Endothelial cell (in vitro differentiated cells): ENCODE results near the gene MGAT5. TPM values are rescaled to one million over a fixed set of nuclear protein-coding genes. Genes with fewer than 3 reads are reported as not detected.
A peak's percentile ranks its signal among the peaks of the same experiment; 100 is the strongest.
"Not testable (repeated sequence)": the region's sequence is repeated elsewhere in the genome, so short reads cannot be mapped to it uniquely, and the experiment has no call there.

Experiments used
- DNase-seq: peaks from one replicate; pipeline ENCODE4 v3.0.0; 2021; ENCODE audit warnings: low spot score
- H3K27ac Mint-ChIP-seq: one replicate; pipeline ENCODE4 v1.8.0; 2021; ENCODE audit warnings: mixed read lengths, inconsistent platforms; ENCODE audit not compliant: unreplicated experiment
- H3K27me3 Mint-ChIP-seq: one replicate; pipeline ENCODE4 v1.8.0; 2021; ENCODE audit warnings: mild to moderate bottlenecking, moderate library complexity, mixed read lengths, inconsistent platforms; ENCODE audit not compliant: unreplicated experiment
- H3K36me3 Mint-ChIP-seq: one replicate; pipeline ENCODE4 v1.8.0; 2021; ENCODE audit warnings: mild to moderate bottlenecking, low read depth, mixed read lengths, inconsistent platforms; ENCODE audit not compliant: unreplicated experiment
- H3K4me1 Mint-ChIP-seq: one replicate; pipeline ENCODE4 v1.8.0; 2021; ENCODE audit warnings: mild to moderate bottlenecking, mixed read lengths, inconsistent platforms; ENCODE audit not compliant: unreplicated experiment
- H3K4me3 Mint-ChIP-seq: one replicate; pipeline ENCODE4 v1.8.0; 2021; ENCODE audit warnings: mild to moderate bottlenecking, mixed read lengths, inconsistent platforms; ENCODE audit not compliant: unreplicated experiment
- H3K9me3 Mint-ChIP-seq: one replicate; pipeline ENCODE4 v1.8.0; 2021; ENCODE audit warnings: mixed read lengths, inconsistent platforms; ENCODE audit not compliant: unreplicated experiment
- CTCF ChIP-seq: fragments of 200-600 bp; sonication (generic); IDR thresholded peaks from one replicate; pipeline ENCODE4 v1.5.0; 2021; ENCODE audit warnings: antibody characterized with exemption; ENCODE audit not compliant: unreplicated experiment
- total RNA-seq: library from RNA; stranded (reverse); fragmentation: NEBNext Ultra II Directional; extraction: Animal tissue kit (Norgen Biotek cat#: 25700); gene quantifications from one replicate; pipeline ENCODE4 v1.2.1, GENCODE V29; 2021; ENCODE audit not compliant: unreplicated experiment

Gene MGAT5
- total RNA-seq, 1 donor from 2014 or later = 124 TPM

GRCh38 chr2:134469516-134470115 lies 215.7 kb downstream of the MGAT5 start:
- Mint-ChIP-seq H3K4me1 (peaks cover 2% of the 10 kb centered on the region), H3K27ac (no peak overlapping the region), H3K27me3 (peaks cover 8% of the 10 kb centered on the region), H3K4me3 (no peak overlapping the region), H3K9me3 (no peaks in the 10 kb centered on the region), H3K36me3 (peaks cover 28% of the 10 kb centered on the region)
- TF ChIP-seq CTCF = no peak
- DNase-seq = no peak

- H3K4me3 Mint-ChIP-seq = no peak overlapping the region
- no peak for DNase-seq
- peaks cover 8% of the 10 kb centered on the region for H3K27me3 Mint-ChIP-seq
- no peak for TF ChIP-seq CTCF
- H3K27ac Mint-ChIP-seq = no peak overlapping the region
- H3K4me1 Mint-ChIP-seq = peaks cover 2% of the 10 kb centered on the region
- peaks cover 25% of the 10 kb centered on the region for H3K36me3 Mint-ChIP-seq
- no peaks in the 10 kb centered on the region for H3K9me3 Mint-ChIP-seq
Measured at GRCh38 chr2:134470561-134471168, 216.8 kb downstream of the MGAT5 start.

GRCh38 chr2:134476982-134477381 lies 223.1 kb downstream of the MGAT5 start:
- not testable (repeated sequence) for H3K4me3 Mint-ChIP-seq, DNase-seq, H3K27me3 Mint-ChIP-seq, H3K4me1 Mint-ChIP-seq, H3K9me3 Mint-ChIP-seq
- peak overlapping the region; percentile 15 for H3K27ac Mint-ChIP-seq
- peaks cover 30% of the 10 kb centered on the region for H3K36me3 Mint-ChIP-seq

- Mint-ChIP-seq H3K4me3 (peak overlapping the region; percentile 77), H3K9me3 (no peaks in the 10 kb centered on the region), H3K27me3 (peaks cover 8% of the 10 kb centered on the region), H3K4me1 (no peaks in the 10 kb centered on the region), H3K36me3 (peaks cover 20% of the 10 kb centered on the region), H3K27ac (no peak overlapping the region)
- no peak for DNase-seq
- no peak for TF ChIP-seq CTCF
Measured at GRCh38 chr2:134479696-134480330, 225.9 kb downstream of the MGAT5 start.

GRCh38 chr2:134482131-134482723 lies 228.4 kb downstream of the MGAT5 start:
- Mint-ChIP-seq H3K27me3 (peaks cover 8% of the 10 kb centered on the region), H3K4me1 (no peaks in the 10 kb centered on the region), H3K27ac (no peak overlapping the region), H3K36me3 (peaks cover 23% of the 10 kb centered on the region), H3K9me3 (no peaks in the 10 kb centered on the region), H3K4me3 (no peak overlapping the region)
- no peak for DNase-seq
- no peak for TF ChIP-seq CTCF
